Uterus (tissue), 4 donors: Measurements from ENCODE around the gene HSPA1L. TPM values are rescaled to one million over a fixed set of nuclear protein-coding genes. Genes with fewer than 3 reads are reported as not detected.
"Not testable (repeated sequence)": the region's sequence is repeated elsewhere in the genome, so short reads cannot be mapped to it uniquely, and the experiment has no call there.

Source experiments
- DNase-seq, 2 donors: peaks; one replicate each; pipeline ENCODE4 v3.0.0-alpha.2; 2019 to 2020
- H3K27ac ChIP-seq, 2 donors: fragments of 200-600 bp; sonication (generic); 1 replicate in 1 of 2; 2 replicates in 1 of 2; pipeline ENCODE4 v1.5.1; 2016 to 2018
- H3K27me3 ChIP-seq, 2 donors: fragments of 200-600 bp; sonication (generic); one replicate each; pipeline ENCODE4 v1.5.1; 2018 to 2019; ENCODE audit warnings: control low read depth in 1 of 2
- H3K36me3 ChIP-seq, 2 donors: fragments of 200-600 bp; sonication (generic); one replicate each; pipeline ENCODE4 v1.5.1; 2019; ENCODE audit warnings: control low read depth in 1 of 2
- H3K4me1 ChIP-seq, 2 donors: fragments of 200-600 bp; sonication (generic); one replicate each; pipeline ENCODE4 v1.5.1; 2018 to 2019; ENCODE audit warnings: control low read depth in 1 of 2
- H3K4me3 ChIP-seq, 2 donors: fragments of 200-600 bp; sonication (generic); 1 replicate in 1 of 2; 2 replicates in 1 of 2; pipeline ENCODE4 v1.5.1; 2018 to 2019; ENCODE audit warnings: mild to moderate bottlenecking in 1 of 2
- H3K9me3 ChIP-seq, 2 donors: fragments of 200-600 bp; sonication (generic); one replicate each; pipeline ENCODE4 v1.5.1; 2019; ENCODE audit warnings: control low read depth in 1 of 2
- CTCF ChIP-seq, 4 experiments: fragments of 200-600 bp in 2 of 4; fragments of 450-650 bp in 2 of 4; sonication (generic) in 2 of 4; IDR thresholded peaks; one replicate each; pipeline ENCODE4 v1.5.1; 2016 to 2019; ENCODE audit warnings: antibody characterized with exemption in 4 of 4, mild to moderate bottlenecking in 2 of 4, moderate library complexity in 1 of 4
- POLR2A ChIP-seq, 2 donors: fragments of 450-650 bp; IDR thresholded peaks; one replicate each; pipeline ENCODE4 v1.6.1; 2016; ENCODE audit warnings: antibody characterized with exemption in 2 of 2, mild to moderate bottlenecking in 1 of 2, moderate library complexity in 1 of 2
- intact Hi-C: fragments of 100-400 bp; cut with DNase I; formaldehyde crosslinking; loops from one replicate; pipeline ENCODE4 v1.15.1; 2023; ENCODE audit warnings: low total_unique reads
- total RNA-seq, 4 donors: library from RNA; depleted of rRNA in 3 of 4; stranded (reverse); fragments of >200 nt in 3 of 4; gene quantifications; one replicate each; pipeline versions ENCODE4 v1.1.0 to v1.2.4, GENCODE V29; 2014 to 2023
- donor health status: DM: yes; HTN: yes; CAD: no.

Gene HSPA1L
- total RNA-seq = 1 to 10 TPM in 3 of 4 donors, under 1 TPM in 1; 0.59 to 4.6 (median 2.3) TPM

- Histone ChIP-seq H3K4me1 (peaks cover 0 to 4% of the 10 kb centered on the region in 2 donors), H3K4me3 (peak within 1 kb of the TSS; percentile 58 to 67), H3K27me3 (no peaks in the 10 kb centered on the region), H3K9me3 (no peaks in the 10 kb centered on the region), H3K36me3 (no peaks in the 10 kb centered on the region), H3K27ac (peak within 1 kb of the TSS; percentile 96 to 100)
- DNase-seq = peak; percentile 97 to 98
- intact Hi-C loops = no loop called here
- TF ChIP-seq CTCF (IDR thresholded peaks at IDR 0.05) (peak in 1 of 4 experiments; percentile 21), POLR2A (IDR thresholded peaks at IDR 0.05) (peak; percentile 100)
These were observed at the start of gene HSPA1L, which contains the start of gene HSPA1A for GRCh38 chr6:31815025-31815838. Gene HSPA1L, minus strand, starts transcription at chr6:31815283. Its CDS starts 3,311 bp downstream, at chr6:31811972. Gene HSPA1A, plus strand, starts transcription at chr6:31815543. Its CDS starts 214 bp downstream, at chr6:31815757.

- H3K4me3 ChIP-seq = no peak overlapping the region
- no peaks in the 10 kb centered on the region for H3K27me3 ChIP-seq
- no peaks in the 10 kb centered on the region for H3K36me3 ChIP-seq
- no peak overlapping the region for H3K27ac ChIP-seq
- H3K4me1 ChIP-seq = peaks cover 0 to 4% of the 10 kb centered on the region in 2 donors
- DNase-seq = no peak
- intact Hi-C loops = no loop called here
- TF ChIP-seq POLR2A (IDR thresholded peaks at IDR 0.05) (no peak), CTCF (IDR thresholded peaks at IDR 0.05) (no peak)
- H3K9me3 ChIP-seq = no peaks in the 10 kb centered on the region
These were observed 49.7 kb upstream of the HSPA1L start for GRCh38 chr6:31864818-31865204.

GRCh38 chr6:31864123-31864562, 49.1 kb upstream of the HSPA1L start:
- DNase-seq = not testable (repeated sequence)

GRCh38 chr6:31862344-31863235, 47.5 kb upstream of the HSPA1L start, which contains the start of gene NEU1:
Gene NEU1, minus strand, starts transcription at chr6:31862821. Its CDS starts 45 bp downstream, at chr6:31862776.
- intact Hi-C loops = no loop called here
- TF ChIP-seq CTCF (IDR thresholded peaks at IDR 0.05) (peak in 2 of 4 experiments; percentile 2 to 17), POLR2A (IDR thresholded peaks at IDR 0.05) (peak; percentile 97 to 98)
- Histone ChIP-seq H3K36me3 (no peaks in the 10 kb centered on the region), H3K27me3 (no peaks in the 10 kb centered on the region), H3K4me3 (peak within 1 kb of the TSS; percentile 67 to 90), H3K9me3 (no peaks in the 10 kb centered on the region), H3K27ac (peak within 1 kb of the TSS; percentile 92 to 95), H3K4me1 (peaks cover 0 to 4% of the 10 kb centered on the region in 2 donors)
- DNase-seq = peak; percentile 99 to 100

More at GRCh38 chr6:31864123-31864562, 49.1 kb upstream of the HSPA1L start:
- intact Hi-C loops, H3K4me1 ChIP-seq, H3K9me3 ChIP-seq, H3K27me3 ChIP-seq, H3K36me3 ChIP-seq: not testable (repeated sequence)
- H3K27ac ChIP-seq = peak overlapping the region; percentile 85 to 95
- H3K4me3 ChIP-seq = peak overlapping the region; percentile 37 to 90

- DNase-seq = no peak
- no peaks in the 10 kb centered on the region for H3K27me3 ChIP-seq
- intact Hi-C loops = no loop called here
- peak overlapping the region; percentile 92 to 95 for H3K27ac ChIP-seq
- no peaks in the 10 kb centered on the region for H3K9me3 ChIP-seq
- H3K4me1 ChIP-seq = peaks cover 0 to 4% of the 10 kb centered on the region in 2 donors
- H3K36me3 ChIP-seq = no peaks in the 10 kb centered on the region
- peak overlapping the region; percentile 67 to 90 for H3K4me3 ChIP-seq
- TF ChIP-seq CTCF (IDR thresholded peaks at IDR 0.05) = no peak
- TF ChIP-seq POLR2A (IDR thresholded peaks at IDR 0.05) = no peak
These were observed 46.8 kb upstream of the HSPA1L start for GRCh38 chr6:31861919-31862343.
